NB4 (cell line): ENCODE measurements around the gene PRKG1.

Experiments used
- CTCF ChIP-seq: IDR thresholded peaks from one replicate; pipeline ENCODE4 v1.5.1; 2012; ENCODE audit warnings: low read depth, low read length
- MYC ChIP-seq: IDR thresholded peaks from 2 replicates; pipeline ENCODE4 v1.6.1; 2011; ENCODE audit warnings: low read depth, low read length
- POLR2A ChIP-seq: IDR thresholded peaks from 2 replicates; pipeline ENCODE4 v1.6.1; 2011; ENCODE audit warnings: mild to moderate bottlenecking; ENCODE audit not compliant: insufficient read length; ENCODE audit errors: extremely low read depth

- no peak for TF ChIP-seq CTCF
- no peak for TF ChIP-seq POLR2A
- no peak for TF ChIP-seq MYC
These were observed 397.9 kb downstream of the PRKG1 start for GRCh38 chr10:51472154-51472553.
